Small intestine (tissue), 7 donors: ENCODE measurements around the gene GEMIN5. TPM values are rescaled to one million over a fixed set of nuclear protein-coding genes. Genes with fewer than 3 reads are reported as not detected.

ENCODE experiments used
- DNase-seq, 2 donors: peaks; one replicate each; pipeline versions ENCODE4 v3.0.0 to v3.0.0-alpha.2; 2013
- FAIRE-seq: peaks from 2 replicates; lab custom pipeline; 2012; peaks lifted over from hg19 to GRCh38; lab: Jason Lieb, UNC
- H3K27ac ChIP-seq, 3 donors: one replicate each; pipeline ENCODE4 v1.5.1; 2013; ENCODE audit warnings: low read length in 2 of 3, mild to moderate bottlenecking in 2 of 3, control low read depth in 1 of 3, inconsistent platforms in 1 of 3, low read depth in 1 of 3, moderate library complexity in 1 of 3
- H3K27me3 ChIP-seq, 3 donors: one replicate each; pipeline ENCODE4 v1.6.1; 2013; ENCODE audit warnings: low read length in 3 of 3, inconsistent platforms in 1 of 3; ENCODE audit not compliant: control insufficient read depth in 3 of 3, insufficient read depth in 3 of 3
- H3K36me3 ChIP-seq, 3 donors: one replicate each; pipeline ENCODE4 v1.6.1; 2013; ENCODE audit warnings: low read length in 3 of 3, inconsistent platforms in 1 of 3, low read depth in 1 of 3, mild to moderate bottlenecking in 1 of 3, moderate library complexity in 1 of 3; ENCODE audit not compliant: control insufficient read depth in 3 of 3, insufficient read depth in 2 of 3
- H3K4me1 ChIP-seq, 3 donors: one replicate each; pipeline ENCODE4 v1.6.1; 2013; ENCODE audit warnings: low read length in 2 of 3, inconsistent platforms in 1 of 3, low read depth in 1 of 3, mild to moderate bottlenecking in 1 of 3, moderate library complexity in 1 of 3; ENCODE audit not compliant: control insufficient read depth in 3 of 3, insufficient read depth in 2 of 3
- H3K4me3 ChIP-seq, 3 donors: one replicate each; pipeline ENCODE4 v1.5.1; 2013; ENCODE audit warnings: low read length in 3 of 3, control low read depth in 1 of 3, inconsistent platforms in 1 of 3, low read depth in 1 of 3, mild to moderate bottlenecking in 1 of 3, moderate library complexity in 1 of 3
- H3K9me3 ChIP-seq, 2 donors: one replicate each; pipeline ENCODE4 v1.6.1; 2013; ENCODE audit warnings: low read depth in 1 of 2, low read length in 1 of 2; ENCODE audit not compliant: control insufficient read depth in 2 of 2, insufficient read depth in 1 of 2
- WGBS, 3 donors: extraction: QIAGEN DNeasy Blood & Tissue Kit; methylation state at CpG; one replicate each; pipeline ENCODE4 v1.1.7; 2013; 5-methylcytosine and 5-hydroxymethylcytosine counted together
- polyA plus RNA-seq, 4 donors: library from polyadenylated mRNA; stranded (reverse) in 3 of 4; unstranded in 1 of 4; fragments of 200-250 nt in 3 of 4; fragments of 120-200 nt in 1 of 4; gene quantifications; one replicate each; pipeline versions ENCODE4 v1.2.1 to v1.2.3, GENCODE V29; 2013
- donor health status: healthy with polysubstance abuse.
- donor health status: control.
- donor health status: control.
- donor health status: Bipolar disorder and iron deficiency.
- donor health status: healthy.

GEMIN5 gene
- polyA plus RNA-seq, 4 donors: 1.4 to 11.6 (median 3.4) TPM

DNA sequence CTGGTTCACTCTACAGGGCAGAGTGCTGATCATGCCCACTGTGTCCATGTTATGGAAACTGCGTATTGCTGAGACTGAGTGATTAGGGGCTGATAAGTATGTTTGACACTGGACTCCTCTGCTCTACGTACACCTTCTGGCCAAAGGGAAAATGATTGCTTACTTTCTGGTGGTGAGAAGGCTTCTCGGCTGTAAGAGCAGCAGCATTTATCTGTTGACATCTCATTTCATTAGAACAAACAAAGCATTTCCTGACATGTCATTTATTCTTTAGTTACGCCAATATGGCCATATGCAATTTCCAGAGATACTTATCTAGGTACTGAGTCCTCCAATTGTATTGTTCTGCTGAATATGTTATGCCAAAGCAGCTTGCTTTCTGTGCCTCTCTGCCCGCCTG lies 93.2 kb downstream of the GEMIN5 start:
- no peak overlapping the region for H3K4me3 ChIP-seq
- H3K9me3 ChIP-seq: no peaks in the 10 kb centered on the region
- WGBS, 3 donors: 71 to 82% (median 75%) methylated on average over 5 of the region's 5 CpGs
- H3K27me3 ChIP-seq: no peaks in the 10 kb centered on the region
- H3K27ac ChIP-seq: no peak overlapping the region
- DNase-seq (no peak), FAIRE-seq (no peak)
- no peaks in the 10 kb centered on the region for H3K36me3 ChIP-seq
- peaks cover 0 to 4% (median 0%) of the 10 kb centered on the region in 3 donors for H3K4me1 ChIP-seq

DNA sequence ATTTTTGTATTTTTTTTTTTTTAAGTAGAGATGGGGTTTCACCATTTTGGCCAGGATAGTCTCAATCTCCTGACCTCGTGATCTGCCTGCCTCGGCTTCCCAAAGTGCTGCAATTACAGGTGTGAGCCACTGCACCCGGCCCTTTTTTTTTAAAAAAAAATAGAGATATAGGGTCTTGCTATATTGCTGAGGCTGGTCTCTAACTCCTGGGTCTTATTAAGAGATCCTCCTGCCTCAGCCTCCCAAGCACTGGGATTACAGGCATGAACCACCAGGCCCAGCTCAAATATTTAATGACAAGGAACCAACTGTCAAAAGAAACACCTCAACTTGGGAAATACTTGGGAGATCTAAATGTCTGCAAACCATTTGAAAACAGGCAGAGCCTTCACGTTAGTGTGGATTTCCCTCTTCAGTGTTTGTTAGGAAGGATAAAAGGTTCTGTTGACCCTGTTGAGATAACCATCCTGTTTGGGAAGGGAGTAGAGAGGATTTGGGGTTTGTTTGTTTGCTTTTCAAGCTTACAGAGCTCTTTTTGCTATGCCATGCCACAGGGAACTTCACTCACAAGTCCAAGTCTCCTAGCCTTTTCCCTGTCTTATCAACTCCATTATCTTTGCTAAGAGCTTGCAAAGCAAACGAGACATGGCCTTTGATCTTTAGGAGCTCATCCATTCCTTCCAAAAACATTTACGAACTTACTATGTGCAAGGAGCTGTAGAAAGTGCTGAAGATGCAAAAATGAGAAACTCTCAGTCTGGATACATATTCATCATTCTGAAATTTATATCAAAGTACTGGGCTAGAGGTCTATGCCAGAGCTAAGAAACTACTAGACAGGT lies 95.1 kb downstream of the GEMIN5 start:
- no peaks in the 10 kb centered on the region for H3K36me3 ChIP-seq
- no peak overlapping the region for H3K4me3 ChIP-seq
- H3K9me3 ChIP-seq: no peaks in the 10 kb centered on the region
- H3K27me3 ChIP-seq: no peaks in the 10 kb centered on the region
- H3K27ac ChIP-seq: no peak overlapping the region
- DNase-seq (peak in 1 of 2 donors; percentile 27), FAIRE-seq (no peak)
- 53 to 80% (median 62%) methylated on average over 6 of the region's 6 CpGs for WGBS, 3 donors
- H3K4me1 ChIP-seq: peaks cover under 1 to 5% (median 4%) of the 10 kb centered on the region in 3 donors

DNA sequence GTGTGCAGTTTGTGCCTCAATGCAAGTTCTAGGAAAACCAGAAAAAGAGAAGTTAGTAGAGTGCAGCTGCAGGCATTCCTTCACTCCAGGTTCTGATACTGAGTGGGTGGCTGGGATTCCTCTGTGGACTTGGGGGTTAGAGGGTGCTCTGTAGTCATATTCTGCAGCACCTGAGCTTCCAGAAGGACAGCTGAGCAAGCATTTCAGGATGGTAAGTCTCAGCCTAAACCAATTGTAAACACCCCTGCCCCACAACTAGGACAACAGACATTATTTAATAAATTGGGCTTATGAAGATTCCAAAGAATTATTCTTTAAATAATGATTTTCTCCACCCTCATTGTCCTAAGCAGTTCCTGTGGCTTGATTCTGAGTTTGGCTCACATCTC lies 96.7 kb downstream of the GEMIN5 start:
- Histone ChIP-seq H3K27me3 (no peaks in the 10 kb centered on the region), H3K4me3 (no peak overlapping the region), H3K36me3 (no peaks in the 10 kb centered on the region), H3K9me3 (no peaks in the 10 kb centered on the region), H3K27ac (no peak overlapping the region), H3K4me1 (peaks cover 2 to 16% (median 5%) of the 10 kb centered on the region in 3 donors)
- FAIRE-seq (no peak), DNase-seq (no peak)

DNA sequence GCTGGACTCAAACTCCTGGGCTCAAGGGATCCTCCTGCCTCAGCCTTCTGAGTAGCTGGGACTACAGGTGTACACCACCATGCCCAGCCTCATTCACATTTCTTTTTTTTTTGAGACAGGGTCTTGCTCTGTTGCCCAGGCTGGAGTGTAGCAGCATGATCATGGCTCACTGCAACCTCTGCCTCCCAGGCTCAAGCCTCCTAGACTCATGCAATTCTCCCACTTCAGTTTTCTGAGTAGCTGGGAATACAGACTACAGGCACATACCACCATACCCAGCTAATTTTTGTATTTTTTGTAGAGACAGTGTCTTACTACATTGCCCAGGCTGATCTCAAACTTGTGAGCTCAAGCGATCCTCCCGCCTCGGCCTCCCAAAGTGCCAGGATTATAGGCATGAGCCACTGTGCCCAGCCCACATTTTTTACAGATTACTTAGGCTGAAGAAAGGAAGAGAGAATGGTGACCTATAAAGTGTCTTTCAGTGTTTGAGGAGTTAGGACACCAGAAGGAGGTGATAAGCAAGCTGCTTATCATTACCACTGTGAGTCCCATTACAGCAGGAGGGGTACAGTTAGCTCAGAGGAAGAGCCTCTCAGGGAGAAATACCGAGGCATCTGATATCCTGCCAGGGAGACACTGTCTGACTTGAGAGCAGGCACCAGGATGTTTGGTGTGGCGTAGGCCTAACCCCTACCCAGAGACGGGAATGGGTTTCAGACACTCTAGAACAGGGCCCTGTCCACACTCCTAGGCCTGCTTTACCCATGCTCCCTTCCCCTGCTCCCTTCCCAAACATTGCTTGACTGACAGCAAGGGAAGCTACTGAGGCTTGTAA lies 97.4 kb downstream of the GEMIN5 start:
- H3K27ac ChIP-seq: no peak overlapping the region
- WGBS, 3 donors: 72 to 83% (median 80%) methylated on average over 6 of the region's 6 CpGs

More for the DNA sequence above, 97.4 kb downstream of the GEMIN5 start:
- DNase-seq (no peak), FAIRE-seq (no peak)
- Histone ChIP-seq H3K4me1 (peaks cover 2 to 16% (median 5%) of the 10 kb centered on the region in 3 donors), H3K27me3 (no peaks in the 10 kb centered on the region), H3K36me3 (no peaks in the 10 kb centered on the region), H3K4me3 (no peak overlapping the region), H3K9me3 (no peaks in the 10 kb centered on the region)

Other genes with a start within 250 kb of the GEMIN5 start
- 100 to 1,000 TPM in 1 of 4 donors, 10 to 100 TPM in 3; 16.8 to 104 (median 43.0) TPM for gene LARP1, start 182.8 kb downstream of the GEMIN5 start, polyA plus RNA-seq
- gene FAXDC2, start 87.6 kb downstream of the GEMIN5 start, polyA plus RNA-seq: 10 to 100 TPM; 10.8 to 30.9 (median 15.1) TPM
- 10 to 100 TPM; 43.5 to 54.1 (median 48.9) TPM for gene CNOT8, start 79.6 kb downstream of the GEMIN5 start, polyA plus RNA-seq
- gene MRPL22, start 2.9 kb upstream of the GEMIN5 start, polyA plus RNA-seq: 10 to 100 TPM; 33.6 to 63.5 (median 59.2) TPM
- under 1 TPM in 1 of 4 donors, not detected in 3; 0.03 TPM for gene KIF4B, start 75.5 kb upstream of the GEMIN5 start, polyA plus RNA-seq